Fibroblast of villous mesenchyme (primary cell): ENCODE measurements around the gene MYH10. TPM values are rescaled to one million over a fixed set of nuclear protein-coding genes. Genes with fewer than 3 reads are reported as not detected.
A peak's percentile ranks its signal among the peaks of the same experiment; 100 is the strongest.

ENCODE experiments used
- DNase-seq: peaks from one replicate; pipeline ENCODE4 v3.0.0-alpha.2; 2010; ENCODE audit warnings: low read depth
- H3K4me3 ChIP-seq: 2 replicates; pipeline ENCODE4 v1.5.1; 2011; ENCODE audit warnings: low read depth, mild to moderate bottlenecking, low read length
- total RNA-seq: library from RNA; depleted of rRNA; stranded (reverse); fragments of >200 nt; gene quantifications from 2 replicates; pipeline ENCODE4 v1.2.3, GENCODE V29; 2012
- TF ChIP-seq, protein P1 (sequence below): IDR thresholded peaks from 2 replicates; pipeline ENCODE4 v1.5.1; 2012; ENCODE audit warnings: low read depth, mild to moderate bottlenecking, low read length; ENCODE audit not compliant: insufficient read depth

MYH10 gene
- total RNA-seq, 1 donor: 94.1 TPM

DNA sequence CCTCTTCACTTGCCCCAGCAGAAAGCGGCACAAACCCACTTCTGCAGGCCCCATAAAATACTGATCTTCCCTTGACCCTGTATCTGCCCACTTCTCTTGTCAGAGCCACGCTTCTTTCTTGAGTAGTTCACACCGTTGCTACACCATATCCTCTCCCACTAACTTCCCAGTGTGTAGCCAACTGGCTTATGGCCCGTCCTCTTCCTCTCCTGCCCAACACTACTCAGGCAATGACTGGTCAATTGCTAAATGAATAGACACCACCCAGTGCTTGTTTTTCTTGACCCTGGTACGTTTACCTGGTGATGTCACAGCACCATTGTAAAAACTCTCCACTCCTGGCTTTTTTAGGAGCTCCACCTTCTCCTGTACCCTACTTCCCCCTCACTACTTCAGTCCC is 107.9 kb downstream of the MYH10 start:
- TF ChIP-seq, protein P1, sequence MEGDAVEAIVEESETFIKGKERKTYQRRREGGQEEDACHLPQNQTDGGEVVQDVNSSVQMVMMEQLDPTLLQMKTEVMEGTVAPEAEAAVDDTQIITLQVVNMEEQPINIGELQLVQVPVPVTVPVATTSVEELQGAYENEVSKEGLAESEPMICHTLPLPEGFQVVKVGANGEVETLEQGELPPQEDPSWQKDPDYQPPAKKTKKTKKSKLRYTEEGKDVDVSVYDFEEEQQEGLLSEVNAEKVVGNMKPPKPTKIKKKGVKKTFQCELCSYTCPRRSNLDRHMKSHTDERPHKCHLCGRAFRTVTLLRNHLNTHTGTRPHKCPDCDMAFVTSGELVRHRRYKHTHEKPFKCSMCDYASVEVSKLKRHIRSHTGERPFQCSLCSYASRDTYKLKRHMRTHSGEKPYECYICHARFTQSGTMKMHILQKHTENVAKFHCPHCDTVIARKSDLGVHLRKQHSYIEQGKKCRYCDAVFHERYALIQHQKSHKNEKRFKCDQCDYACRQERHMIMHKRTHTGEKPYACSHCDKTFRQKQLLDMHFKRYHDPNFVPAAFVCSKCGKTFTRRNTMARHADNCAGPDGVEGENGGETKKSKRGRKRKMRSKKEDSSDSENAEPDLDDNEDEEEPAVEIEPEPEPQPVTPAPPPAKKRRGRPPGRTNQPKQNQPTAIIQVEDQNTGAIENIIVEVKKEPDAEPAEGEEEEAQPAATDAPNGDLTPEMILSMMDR: no peak
- no peak overlapping the region for H3K4me3 ChIP-seq
- DNase-seq: no peak

GRCh38 chr17:8520981-8521380 is 109.5 kb downstream of the MYH10 start:
- TF ChIP-seq, protein P1: no peak
- no peak for DNase-seq
- no peak overlapping the region for H3K4me3 ChIP-seq

DNA sequence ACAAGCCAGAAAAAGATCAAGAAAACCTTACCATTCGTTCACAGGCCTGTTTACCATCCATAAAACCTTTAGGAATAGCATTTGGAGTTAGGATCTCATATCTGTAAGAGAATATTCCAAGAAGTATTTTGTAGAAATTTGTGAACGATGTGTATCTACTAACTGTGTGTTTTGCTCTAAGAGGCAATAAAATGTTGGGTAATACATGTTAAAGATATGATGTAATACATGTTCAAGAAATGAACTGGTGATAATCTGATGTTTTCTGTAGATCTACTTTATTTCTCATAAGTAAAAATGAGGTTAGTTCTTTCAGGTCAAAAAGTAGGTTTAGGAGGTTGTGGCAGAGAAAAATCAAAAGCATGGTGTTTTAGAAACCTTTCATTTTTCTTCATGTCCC is 111.7 kb downstream of the MYH10 start:
- TF ChIP-seq, protein P1: no peak
- peak; percentile 33 for DNase-seq
- H3K4me3 ChIP-seq: no peak overlapping the region

GRCh38 chr17:8518326-8518725 is 112.2 kb downstream of the MYH10 start:
- TF ChIP-seq, protein P1: no peak
- no peak for DNase-seq
- H3K4me3 ChIP-seq: no peak overlapping the region

DNA sequence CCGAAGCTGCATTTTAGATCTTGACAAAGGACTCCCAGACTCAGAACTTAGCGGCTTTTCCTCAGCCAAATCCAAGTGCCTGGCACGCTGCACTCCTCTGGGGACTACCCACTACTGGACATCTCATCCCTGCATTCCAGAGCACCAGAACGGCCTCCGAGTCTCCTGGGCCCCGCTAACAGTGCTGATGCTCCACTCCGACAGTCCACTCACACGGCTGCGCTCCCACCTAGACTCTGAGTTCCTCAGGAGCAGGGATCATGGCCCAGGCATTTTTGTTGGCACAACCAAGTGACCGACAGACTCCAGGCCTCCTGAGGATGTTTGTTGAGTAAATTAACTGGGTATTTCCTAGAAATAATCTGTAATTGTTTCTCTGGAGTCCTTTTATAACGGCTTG is 115.7 kb downstream of the MYH10 start:
- DNase-seq: no peak
- TF ChIP-seq, protein P1: no peak
- no peak overlapping the region for H3K4me3 ChIP-seq

DNA sequence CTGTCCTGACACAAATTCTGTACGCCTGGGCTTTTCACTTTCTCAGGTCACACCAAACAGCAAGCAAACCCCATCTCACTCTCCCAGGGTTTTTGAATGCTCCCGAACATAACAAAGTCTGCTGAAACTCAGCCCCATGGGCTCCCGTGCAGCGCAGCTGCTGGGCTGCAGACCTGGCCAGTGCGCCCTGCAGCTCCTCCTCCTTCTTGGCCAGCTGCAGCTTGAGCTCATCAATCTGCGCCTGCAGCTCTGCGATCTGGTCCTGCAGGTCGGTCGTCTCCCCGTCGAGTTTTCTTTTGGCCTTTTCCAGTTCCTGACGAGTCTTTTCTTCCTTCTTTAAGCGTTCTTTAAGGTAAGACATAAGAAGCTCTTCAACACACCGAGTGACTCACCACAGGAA is 124.4 kb downstream of the MYH10 start:
- TF ChIP-seq, protein P1: no peak
- no peak for DNase-seq
- H3K4me3 ChIP-seq: no peak overlapping the region

DNA sequence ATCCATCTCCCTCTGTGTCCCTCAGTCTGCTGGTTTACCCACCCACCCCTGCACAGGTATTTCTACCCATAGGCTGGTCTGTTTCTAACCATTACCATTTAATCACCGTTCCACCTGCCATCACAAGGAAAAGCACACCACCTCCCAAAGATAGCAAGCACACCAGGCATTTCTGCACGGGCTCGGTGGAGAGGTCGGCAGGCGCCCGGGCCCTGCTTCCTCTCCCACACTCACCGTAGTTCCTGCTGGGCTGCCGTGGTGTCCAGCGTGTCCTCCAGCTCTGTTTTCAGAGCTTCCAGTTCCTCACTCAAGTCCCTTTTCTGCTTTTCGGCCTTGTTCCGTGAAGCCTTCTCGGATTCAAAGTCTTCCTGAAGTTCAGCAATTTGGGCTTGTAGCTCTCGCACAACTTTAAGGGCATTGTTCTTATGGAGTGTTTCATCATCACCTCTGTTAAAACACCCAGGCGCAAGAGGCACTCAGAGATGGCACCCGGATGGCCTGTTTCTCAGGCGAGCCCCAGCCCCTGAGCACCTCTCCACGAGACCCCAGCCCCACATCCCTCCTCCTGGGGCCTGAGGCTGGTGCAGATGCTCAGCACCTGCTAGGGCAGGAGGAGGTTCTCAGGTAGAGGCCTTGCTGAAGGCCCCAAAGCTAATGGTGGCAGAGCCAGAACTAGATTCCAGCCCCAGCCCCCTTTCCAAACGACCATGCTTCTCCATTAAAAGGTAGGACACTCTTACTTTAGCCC is 125.9 kb downstream of the MYH10 start:
- DNase-seq: no peak
- no peak overlapping the region for H3K4me3 ChIP-seq
- TF ChIP-seq, protein P1: no peak
